HG03342 (cell line): ENCODE measurements around the gene PTPMT1.
"Not testable (repeated sequence)": the region's sequence is repeated elsewhere in the genome, so short reads cannot be mapped to it uniquely, and the experiment has no call there.

Experiments used
- ATAC-seq: cut with Tn5 transposase; IDR thresholded peaks from one replicate; pipeline ENCODE4 v1.9.1; 2021; ENCODE audit warnings: mild to moderate bottlenecking, moderate library complexity; ENCODE audit not compliant: unreplicated experiment

The PTPMT1 gene, protein sequence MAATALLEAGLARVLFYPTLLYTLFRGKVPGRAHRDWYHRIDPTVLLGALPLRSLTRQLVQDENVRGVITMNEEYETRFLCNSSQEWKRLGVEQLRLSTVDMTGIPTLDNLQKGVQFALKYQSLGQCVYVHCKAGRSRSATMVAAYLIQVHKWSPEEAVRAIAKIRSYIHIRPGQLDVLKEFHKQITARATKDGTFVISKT

DNA sequence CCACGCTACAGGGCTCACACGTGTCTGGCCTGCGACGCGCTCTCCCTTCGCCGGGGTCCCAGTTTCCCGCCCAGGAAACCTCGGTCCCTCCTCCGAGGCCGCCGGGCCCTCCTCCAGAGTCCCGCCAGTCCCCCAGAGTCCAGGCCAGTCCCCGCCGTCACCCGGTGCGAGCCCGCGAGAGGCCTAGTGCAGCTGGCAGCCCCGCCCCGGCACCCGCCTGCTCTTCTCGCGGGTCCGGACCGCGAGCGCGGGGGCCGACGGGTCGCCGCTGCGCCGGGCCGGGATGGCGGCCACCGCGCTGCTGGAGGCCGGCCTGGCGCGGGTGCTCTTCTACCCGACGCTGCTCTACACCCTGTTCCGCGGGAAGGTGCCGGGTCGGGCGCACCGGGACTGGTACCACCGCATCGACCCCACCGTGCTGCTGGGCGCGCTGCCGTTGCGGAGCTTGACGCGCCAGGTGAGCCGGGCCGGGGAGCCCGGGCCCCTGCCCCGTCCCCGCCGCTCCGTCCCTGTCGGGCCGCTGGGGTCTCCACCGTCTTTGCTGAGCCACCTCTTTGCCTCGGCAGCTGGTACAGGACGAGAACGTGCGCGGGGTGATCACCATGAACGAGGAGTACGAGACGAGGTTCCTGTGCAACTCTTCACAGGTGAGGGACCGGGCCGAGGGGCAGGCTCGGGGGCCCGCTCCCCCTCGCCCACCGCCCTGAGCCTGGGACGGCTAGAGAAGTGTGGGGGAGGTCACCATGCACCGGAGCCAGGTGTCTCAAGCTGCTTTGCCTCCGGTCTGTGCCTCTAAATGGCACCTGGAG is at the start of gene PTPMT1:
TSS of gene PTPMT1 (plus strand) at position 260 of the 809 bp plus-strand sequence. CDS start at position 284, 24 bp downstream.
- peak; percentile 75 for ATAC-seq

DNA sequence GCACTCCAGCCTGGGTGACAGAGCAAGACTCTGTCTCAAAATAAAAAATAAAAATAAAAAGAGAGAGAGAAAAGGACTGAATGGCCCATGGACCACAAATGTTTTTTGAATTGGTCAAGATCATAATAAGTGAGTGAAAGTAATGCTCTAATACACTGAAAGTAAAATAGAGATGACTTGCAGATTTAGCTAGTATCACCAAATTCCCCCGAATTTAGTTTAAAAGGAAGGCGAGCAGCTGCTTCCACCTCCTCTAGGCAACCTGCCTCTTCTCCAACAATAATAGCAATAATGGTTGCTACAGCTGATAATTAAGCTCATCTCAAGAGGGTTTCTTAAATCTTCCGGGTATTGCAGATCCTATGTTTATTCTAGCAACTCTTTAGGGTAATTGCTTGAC is 49.2 kb upstream of the PTPMT1 start:
- no peak for ATAC-seq

DNA sequence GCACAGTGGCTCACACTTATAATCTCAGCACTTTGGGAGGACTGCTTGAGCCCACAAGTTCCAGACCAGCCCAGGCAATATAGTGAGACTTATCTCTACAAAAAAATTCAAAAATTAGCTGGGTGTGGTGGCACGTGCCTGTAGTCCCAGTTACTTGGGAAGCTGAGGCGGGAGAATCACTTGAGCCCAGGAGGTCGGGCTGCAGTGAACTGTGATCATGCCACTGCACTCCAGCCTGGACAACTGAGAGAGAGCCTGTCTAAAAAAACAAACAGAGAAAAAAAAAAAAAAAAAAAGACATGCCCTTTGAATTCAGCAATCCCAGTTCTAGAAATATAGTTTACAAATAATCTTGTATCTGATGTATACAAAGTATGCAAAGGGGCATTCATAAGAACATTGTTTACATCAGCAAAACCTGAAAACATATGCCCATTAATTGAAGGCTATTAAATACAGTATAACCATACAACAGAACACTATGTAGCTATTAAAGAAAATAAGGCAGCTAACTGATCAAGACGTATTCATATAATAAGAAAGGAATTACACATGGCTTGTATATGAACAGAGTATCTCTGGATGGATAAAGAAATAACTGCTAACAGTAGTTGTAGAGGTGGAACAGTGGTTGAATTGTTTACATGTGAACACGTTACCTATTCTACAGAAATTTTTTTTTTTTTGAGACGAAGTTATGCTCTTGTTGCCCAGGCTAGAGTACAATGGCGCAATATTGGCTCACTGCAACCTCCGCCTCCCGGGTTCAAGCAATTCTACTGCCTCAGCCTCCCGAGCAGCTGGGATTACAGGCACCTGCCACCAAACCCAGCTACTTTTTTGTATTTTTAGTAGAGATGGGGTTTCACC is 48.2 kb upstream of the PTPMT1 start:
- no peak for ATAC-seq

DNA sequence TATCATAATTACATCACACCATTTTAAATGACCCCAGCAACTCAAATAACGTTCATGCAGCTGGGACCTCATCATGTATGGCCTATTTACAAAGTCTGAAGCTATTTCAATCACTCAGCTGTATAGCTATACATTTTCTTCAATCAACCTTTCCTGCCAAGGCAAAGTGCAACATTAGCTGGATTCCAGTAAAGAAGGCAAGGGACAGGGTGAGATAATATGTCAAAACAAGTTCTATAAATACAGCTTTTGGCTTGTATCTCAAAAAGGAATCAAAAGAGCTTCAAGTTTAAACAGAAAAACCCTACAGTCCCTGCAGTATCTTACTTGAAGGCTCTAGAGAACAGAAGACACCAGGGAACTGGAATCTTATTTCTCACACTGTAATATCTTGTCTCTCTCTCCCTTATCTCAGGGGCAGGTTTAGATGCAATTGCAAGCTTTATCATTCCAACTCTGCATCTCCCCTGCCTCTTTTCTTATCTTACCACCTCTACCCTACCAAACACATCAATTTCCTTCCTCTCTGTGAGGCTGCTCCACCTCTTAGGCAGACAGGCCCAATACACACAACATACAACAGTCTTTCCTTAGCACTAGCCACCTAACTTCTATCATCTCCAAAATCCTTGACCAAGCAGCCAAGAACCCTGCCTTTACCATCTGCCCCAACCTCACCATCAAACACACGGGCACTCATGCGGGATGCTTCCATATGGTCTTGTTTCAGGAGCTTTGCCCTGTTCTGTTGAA is 47.0 kb upstream of the PTPMT1 start:
- ATAC-seq: no peak

DNA sequence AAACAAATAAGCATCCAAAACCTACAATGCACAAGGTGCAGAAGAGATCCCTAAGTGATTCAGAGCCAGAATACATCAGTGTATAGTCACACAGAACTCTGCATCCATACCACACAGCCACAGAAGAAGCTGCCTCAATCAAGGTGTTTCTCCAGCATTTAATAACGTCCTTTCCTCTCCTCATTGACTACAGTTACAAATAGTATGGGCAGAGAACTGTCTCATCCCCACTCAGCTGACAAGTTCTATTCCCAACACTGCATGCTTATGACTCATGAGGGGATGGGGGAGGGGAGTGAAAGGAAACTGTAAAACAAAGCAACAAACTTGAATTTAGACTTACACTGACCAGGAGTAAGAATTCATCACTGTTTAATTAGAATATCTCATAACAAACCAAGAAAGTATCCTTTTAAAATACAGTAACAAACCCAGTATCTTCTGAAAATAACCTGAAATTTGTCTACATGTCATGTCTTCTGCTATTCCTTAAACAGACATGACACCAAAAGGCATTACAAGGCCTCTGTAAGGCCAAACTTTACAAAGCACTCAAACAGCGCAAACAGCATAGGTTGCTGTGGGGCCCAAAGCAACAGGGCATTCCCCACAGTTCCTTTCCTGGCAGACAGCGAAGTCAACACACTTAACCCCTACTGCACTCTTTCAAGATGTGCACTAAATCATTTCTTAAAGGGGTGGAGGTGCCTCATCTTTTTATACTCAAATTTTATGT is 41.7 kb upstream of the PTPMT1 start:
- peak; percentile 48 for ATAC-seq

DNA sequence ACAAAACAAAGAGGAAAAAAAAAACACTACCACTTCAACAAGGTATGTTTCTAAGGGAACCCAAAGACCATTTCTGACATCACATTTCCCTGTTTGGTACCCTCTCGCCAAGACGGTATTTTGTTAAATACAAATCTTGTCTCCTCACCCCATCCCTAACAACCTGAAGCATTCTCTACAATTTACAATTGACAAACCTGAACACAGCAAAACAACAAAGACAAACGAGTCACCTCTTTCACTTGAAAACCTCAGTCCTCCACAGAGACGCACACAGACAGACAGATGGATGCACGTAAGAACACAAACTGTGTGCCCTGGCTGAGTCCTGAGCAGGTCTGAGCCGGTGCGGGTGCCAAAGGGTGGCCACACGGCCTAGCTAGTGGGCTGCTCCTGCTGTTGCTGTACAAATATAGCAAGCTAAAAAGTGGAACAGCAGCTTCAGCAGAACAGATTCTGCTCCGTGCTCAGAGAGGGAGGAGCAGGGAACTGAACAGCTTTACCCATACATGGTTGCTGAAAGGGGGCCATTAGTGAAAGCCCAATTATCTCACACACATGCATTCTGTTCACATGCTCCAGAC is 41.0 kb upstream of the PTPMT1 start:
- ATAC-seq: no peak

DNA sequence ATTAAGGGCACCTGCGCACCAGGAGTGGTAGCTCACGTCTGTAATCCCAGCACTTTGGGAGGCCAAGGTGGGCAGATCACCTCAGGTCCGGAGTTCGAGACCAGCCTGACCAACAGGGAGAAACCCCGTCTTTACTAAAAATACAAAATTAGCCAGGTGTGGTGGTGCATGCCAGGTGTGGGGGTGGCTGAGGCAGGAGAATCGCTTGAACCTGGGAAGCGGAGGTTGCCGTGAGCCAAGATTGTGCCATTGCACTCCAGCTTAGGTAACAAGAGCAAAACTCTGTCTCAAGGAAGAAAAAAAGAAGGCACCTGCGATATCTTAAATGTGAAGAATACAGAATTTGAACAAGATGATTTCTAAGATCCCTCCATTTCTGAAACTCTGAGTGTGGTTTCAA is 39.4 kb upstream of the PTPMT1 start:
- not testable (repeated sequence) for ATAC-seq

DNA sequence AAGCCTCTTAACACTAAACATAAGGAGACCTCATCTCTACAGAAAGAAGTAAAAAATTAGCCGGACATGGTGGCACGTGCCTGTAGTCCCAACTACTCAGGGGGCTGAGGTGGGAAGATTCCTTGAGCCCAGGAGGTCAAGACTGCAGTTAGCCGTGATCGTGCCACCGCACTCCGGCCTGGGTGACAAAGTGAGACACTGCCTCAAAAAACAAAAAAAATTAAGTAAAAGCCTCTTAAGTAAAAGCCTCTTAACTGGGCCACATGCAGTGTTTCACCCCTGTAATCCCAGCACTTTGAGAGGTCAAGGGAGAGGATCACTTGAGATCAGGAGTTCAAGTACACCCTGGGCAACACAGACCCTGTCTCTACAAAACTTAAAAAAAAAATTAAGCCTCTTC is 38.2 kb upstream of the PTPMT1 start:
- ATAC-seq: no peak

DNA sequence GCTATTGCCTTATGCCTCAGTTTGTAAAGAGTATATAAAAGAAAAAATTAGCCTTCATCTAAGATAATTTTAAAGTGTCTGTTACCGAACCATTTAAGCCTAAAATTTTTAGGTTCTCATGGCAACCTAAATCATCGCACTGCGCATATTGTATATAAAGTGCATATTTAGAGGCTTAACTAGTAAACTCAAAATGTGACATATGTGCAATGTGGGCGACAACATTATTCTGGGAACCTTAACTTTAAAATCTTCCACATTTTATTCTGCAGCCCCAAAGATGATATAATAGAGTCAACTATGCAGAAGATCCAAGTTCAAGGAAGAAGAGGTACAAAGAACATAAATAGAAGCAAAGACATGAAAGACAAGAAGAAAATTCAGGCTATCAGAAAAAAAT is 35.4 kb upstream of the PTPMT1 start:
- no peak for ATAC-seq

DNA sequence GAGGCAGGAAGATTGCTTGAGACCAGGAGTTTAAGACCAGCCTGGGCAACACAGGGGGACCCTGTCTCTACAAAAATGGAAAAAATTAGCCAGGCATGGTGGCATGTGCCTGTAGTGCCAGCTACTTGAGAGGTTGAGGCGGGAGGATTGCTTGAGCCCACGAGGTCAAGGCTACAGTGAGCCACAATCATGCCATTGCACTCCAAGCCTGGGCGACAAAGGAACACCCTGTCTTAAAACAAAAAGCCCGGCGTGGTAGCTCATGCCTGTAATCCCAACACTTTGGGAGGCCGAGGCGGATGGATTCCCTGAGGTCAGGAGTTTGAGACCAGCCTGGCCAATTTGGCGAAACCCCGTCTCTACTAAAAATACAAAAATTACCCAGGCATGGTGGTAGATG is 34.7 kb upstream of the PTPMT1 start:
- not testable (repeated sequence) for ATAC-seq

DNA sequence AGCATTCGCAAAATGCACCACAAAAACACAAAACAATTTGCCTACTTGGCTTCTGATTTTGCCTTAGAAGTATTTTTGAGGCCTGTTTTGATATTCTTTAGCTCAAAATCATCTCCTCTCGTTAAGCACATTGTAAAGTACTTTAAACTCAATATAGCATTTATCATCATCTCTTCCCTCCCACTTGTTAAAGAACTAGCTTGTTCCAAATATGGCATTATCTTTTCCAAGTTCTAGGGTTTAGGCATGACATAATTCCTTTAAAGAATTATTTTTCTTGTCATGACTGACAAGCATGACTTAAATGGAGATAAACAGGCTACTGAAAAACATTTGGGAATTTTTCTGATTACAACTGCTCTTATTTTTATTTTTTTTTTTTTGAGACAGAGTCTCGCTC is 33.7 kb upstream of the PTPMT1 start:
- no peak for ATAC-seq

DNA sequence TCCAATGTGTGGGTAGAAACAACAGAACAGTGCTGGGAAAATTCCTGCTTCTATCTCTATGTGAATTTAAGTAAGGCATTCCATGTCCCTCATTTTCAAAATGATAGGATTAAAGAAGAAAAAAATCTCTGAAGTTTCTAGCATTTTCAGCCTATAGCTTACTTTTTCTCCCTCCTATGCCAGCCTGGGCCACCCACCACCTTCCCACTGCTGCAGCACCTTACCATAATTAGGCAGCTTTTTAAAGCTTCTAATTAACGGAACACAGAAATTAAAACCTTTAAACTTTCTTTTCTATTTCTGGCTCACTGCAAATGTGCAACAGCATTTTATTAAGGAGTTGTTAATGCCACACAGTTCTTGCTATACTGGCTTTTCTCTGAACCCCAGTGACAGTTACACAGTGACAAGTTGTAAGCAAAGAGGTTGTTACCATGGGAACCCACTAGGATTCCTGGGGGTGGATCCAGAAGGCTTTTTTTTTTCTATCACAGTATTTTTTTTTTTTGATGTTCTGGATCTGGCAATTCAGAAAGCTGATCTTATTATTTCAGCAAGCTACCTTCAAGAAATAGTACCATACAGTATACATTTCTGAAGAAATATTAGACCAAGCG is 32.7 kb upstream of the PTPMT1 start:
- ATAC-seq: no peak

DNA sequence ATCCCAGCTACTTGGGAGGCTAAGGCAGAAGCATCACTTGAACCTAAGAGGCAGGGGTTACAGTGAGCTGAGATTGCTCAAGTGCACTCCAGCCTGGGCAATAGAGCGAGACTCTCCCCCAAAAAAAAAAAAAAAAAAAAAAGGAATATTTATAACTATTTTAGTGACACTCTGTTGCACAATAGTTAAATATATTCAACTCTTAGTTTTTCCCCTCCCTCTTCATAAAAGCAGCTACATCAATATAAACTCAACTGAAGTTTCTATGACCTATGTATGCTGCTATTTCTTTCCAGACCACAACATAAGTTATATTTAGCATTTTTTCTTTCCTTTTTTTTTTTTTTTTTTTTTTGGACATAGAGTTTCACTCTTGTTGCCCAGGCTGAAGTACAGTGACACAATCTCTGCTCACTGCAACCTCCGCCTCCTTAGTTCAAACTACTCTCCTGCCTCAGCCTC is 31.7 kb upstream of the PTPMT1 start:
- ATAC-seq: no peak

DNA sequence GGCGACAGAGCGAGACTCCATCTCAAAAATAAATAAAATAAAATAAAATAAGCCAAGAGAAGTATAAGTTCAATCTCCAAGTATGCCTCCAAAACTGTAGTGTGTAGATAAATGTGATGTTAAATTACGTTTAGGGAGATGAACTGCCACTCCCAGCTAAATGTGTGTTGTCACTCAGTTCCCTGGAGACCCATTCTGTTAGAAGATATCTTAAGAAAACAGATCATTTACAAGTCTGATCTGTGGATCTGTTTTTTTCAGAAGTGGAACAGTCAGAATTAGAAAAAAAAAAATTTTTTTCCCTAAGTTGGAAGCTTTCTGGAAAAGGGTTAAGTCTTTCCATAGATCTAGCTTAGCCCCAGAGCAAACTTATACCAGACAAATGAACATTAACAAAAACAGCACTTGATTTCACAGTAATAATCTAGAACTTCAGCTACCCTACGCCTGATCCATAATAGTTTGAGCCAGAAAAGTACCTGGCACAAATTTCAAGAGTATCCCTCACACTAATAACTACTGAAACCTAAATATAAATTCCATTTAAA is 30.6 kb upstream of the PTPMT1 start:
- no peak for ATAC-seq

DNA sequence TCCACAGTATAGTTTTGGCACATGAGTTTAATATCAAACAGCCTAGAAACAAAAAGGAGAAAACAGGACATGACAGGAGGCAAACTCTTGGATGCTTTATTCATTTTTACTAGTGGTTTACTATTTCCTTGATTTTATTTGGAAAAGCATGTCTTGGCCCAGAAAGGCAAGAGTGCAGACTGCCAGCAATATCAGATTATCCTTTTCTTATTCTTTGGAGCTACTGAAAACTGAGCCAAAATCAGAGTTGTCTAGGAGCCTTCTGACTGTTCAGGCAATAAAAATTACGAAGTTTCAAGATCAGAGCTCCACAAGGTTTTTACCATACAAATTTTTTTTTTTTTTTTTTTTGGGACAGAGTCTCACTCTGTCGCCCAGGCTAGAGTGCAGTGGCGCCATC is 28.5 kb upstream of the PTPMT1 start:
- ATAC-seq: no peak

DNA sequence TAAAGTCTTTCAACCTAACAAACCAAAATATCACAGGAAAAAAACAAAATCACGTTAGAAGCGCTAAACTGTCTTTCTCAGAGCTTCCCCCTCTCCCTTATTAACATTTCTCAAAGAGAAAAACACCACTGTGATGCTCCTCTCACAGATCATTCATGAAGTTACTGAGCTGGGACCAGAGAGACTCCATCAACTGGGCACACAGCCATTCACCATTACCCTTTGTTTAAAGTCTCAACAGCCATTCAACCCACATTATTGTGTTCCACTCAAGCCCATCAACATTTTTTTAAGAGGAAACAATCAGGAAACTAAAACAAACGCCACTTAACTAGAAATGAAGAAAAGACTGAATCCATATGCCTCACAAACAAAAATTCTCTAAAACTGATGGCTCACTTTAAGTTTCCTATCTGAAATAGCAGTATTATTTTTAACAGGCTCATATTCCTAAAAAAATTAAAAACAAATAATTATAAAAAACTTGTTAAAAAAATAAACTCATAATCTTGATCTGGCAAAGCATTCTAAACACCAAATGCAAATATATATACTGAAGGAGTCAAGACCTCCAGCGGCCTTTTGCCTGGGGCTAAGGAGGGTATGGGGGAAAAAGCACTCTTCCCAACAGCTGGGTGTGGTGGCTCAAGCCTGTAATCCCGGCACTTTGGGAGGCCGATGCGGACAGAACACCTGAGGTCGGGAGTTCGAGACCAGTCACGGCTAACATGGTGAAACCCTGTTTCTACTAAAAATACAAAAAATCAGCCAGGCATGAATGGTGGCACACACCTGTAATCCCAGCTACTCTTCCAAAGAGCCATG is 26.4 kb upstream of the PTPMT1 start:
- no peak for ATAC-seq

DNA sequence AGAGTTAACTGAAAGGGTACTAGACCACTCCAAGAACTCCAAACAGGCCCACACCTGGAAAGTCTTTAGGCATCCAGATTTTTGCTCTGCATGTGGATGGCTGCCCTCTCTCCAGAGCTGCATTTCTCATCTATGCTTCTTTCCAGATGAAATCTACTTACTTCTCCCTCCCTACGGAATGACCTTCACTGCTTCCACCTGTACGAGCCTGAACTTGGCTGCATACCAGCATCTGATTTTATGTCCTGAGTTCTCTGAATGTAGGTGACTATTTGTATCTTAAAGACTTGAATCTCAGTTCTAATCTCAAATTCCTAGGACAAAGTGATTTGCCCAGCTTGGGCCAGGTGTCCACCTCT is 25.7 kb upstream of the PTPMT1 start:
- ATAC-seq: no peak

DNA sequence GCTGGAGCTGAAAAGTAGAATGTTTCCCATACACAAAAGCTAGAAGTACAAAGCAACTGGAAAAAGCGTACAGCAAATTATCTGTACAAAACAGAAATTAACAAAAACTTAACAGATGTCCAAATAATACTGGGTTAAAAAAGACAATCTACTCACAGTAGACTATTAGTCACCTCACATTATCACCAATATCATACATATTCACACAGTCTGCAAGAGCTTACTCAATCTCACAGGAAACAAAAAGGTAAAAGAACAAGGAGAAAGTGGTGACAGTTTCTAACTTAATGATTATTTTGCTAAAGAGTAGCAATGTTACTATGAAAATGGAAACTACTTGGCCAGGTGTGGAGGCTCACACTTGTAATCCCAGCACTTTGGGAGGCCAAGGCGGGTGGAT is 24.3 kb upstream of the PTPMT1 start:
- ATAC-seq: no peak
